Omental fat pad (tissue), 4 donors: ENCODE results near the gene DMRTB1. TPM values are rescaled to one million over a fixed set of nuclear protein-coding genes. Genes with fewer than 3 reads are reported as not detected.

Source experiments
- ATAC-seq: fragments of 150-250 bp; one replicate; pipeline ENCODE4 v1.9.1; 2016; ENCODE audit warnings: mild to moderate bottlenecking, moderate library complexity; ENCODE audit not compliant: low FRiP score
- DNase-seq: peaks from one replicate; pipeline ENCODE4 v3.0.0-alpha.2; 2019; ENCODE audit warnings: low spot score
- total RNA-seq, 4 donors: library from RNA; depleted of rRNA; stranded (reverse); fragments of >200 nt; gene quantifications; one replicate each; pipeline ENCODE4 v1.1.0, GENCODE V29; 2016
- TF ChIP-seq, protein P1 (sequence below), 3 donors: fragments of 450-650 bp; IDR thresholded peaks; one replicate each; pipeline ENCODE4 v1.5.1; 2016 to 2017; ENCODE audit warnings: antibody characterized with exemption in 3 of 3, mild to moderate bottlenecking in 3 of 3, moderate library complexity in 2 of 3

The DMRTB1 gene
- total RNA-seq, 4 donors from 2014 or later: not detected

DNA sequence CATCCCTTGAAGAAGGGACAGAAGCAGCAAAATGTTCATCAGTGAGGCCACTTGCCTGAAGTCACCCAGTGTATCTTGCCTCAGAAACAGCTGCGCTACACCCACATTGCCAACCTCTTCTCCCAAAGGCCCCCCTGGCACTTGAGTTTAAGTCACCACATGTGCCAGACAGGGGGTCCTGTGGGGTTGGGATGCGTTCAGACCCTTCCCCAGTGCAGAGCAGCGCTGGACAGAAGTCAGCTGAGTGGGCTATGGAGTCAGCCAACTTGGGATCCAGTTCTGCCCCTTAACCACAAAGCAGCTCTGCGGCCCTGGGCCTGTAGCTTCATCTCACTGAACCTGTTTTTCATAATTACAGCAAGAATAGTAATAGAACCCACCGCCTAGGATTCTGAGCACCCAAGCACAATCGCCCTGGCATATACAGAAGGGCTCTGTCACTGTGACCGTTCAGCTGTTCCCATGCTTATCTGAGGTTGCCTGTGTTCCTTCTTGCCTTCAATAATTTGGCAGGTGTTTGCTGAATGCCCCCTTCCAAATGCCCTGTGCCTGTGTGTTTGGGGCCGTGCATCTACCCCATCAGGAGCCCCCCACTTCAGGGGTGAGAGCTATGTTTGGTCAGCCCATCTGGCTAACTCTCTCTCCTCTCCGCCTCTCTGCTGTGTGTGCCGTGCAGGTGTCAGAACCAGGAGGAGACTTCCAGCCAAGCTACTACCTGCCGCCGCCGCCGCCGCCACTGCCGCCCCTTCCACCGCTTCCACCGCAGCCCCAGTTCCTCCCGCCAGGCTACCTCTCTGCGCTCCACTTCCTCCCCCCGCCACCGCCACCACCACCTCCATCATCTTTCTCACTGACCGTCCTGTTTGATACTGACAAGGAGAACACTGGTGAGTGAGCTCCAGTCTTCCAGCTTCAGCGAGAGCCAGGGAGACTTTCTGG, 5.0 kb downstream of the DMRTB1 start:
- no peak for ATAC-seq
- TF ChIP-seq, protein P1, sequence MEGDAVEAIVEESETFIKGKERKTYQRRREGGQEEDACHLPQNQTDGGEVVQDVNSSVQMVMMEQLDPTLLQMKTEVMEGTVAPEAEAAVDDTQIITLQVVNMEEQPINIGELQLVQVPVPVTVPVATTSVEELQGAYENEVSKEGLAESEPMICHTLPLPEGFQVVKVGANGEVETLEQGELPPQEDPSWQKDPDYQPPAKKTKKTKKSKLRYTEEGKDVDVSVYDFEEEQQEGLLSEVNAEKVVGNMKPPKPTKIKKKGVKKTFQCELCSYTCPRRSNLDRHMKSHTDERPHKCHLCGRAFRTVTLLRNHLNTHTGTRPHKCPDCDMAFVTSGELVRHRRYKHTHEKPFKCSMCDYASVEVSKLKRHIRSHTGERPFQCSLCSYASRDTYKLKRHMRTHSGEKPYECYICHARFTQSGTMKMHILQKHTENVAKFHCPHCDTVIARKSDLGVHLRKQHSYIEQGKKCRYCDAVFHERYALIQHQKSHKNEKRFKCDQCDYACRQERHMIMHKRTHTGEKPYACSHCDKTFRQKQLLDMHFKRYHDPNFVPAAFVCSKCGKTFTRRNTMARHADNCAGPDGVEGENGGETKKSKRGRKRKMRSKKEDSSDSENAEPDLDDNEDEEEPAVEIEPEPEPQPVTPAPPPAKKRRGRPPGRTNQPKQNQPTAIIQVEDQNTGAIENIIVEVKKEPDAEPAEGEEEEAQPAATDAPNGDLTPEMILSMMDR (IDR thresholded peaks at IDR 0.05): no peak
- DNase-seq: no peak

DNA sequence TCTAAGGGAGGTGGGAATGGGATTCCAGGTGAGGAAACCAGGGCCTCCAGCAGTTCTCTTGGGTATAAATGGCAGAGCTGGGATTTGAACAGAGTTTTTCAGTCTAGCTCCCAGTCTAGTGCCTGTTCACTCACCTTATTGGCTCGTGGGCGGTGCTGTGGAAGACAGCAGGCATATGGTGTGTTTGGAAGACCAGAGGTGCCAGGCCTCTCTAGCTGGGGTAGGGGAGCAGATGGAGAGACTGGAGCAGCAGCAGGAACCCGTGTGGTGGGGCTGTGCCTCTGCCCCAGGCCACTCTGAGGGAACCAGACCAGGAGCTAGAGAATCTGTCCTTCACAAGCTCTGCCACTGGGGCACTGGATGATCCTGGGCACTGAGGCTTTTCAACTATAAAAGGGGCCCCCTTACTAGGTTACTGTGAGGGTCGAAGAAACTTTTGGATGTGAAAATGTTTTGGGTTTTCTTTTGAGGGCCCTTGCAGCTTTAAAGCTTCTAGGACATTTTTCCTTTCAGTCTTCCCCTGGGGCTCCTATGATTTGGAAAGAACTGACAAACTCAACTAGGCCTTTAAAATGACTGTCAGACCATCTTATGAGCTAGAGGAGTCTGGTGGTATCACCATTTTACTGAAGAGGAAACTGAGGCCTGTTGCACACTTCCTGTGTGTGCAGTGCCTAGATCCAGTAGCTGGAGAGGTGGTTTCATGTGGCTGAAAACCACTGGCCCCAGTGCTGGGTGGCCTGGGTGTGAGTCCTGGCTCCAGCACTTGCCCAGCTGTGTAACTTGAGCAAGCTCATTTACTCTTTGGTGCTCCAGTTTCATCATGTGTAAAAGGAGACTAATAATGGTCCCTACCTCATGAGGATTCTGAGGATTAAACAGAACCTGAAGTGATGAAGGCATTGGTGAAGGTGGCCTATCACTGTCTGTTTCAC, 6.1 kb downstream of the DMRTB1 start:
- ATAC-seq: no peak
- TF ChIP-seq, protein P1 (IDR thresholded peaks at IDR 0.05): no peak
- no peak for DNase-seq

DNA sequence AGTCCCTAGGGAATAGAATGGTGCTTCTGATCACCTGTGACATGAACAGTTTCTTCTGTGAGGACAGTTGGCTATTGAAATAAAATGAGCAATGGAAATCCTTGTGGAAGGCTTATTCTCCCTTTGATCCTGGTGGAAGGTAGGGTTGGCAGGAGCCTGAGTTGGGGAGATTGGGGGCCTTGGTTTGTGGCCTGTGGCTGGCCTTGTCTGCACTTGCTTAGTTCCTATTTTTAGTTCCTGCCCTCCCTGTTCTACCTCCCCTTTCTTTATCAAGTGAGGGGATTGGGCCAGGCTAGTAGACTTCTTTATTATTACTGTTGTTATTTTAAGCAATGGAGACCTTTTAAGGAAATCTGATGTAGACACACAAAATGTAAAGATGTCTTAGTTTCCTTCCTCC, 8.2 kb downstream of the DMRTB1 start:
- TF ChIP-seq, protein P1 (IDR thresholded peaks at IDR 0.05): no peak
- DNase-seq: no peak

GRCh38 chr1:53468374-53468773, 9.2 kb downstream of the DMRTB1 start:
- TF ChIP-seq, protein P1 (IDR thresholded peaks at IDR 0.05): no peak
- DNase-seq: no peak
- ATAC-seq: no peak

More for the DNA sequence above, 8.2 kb downstream of the DMRTB1 start:
- ATAC-seq: no peak

DNA sequence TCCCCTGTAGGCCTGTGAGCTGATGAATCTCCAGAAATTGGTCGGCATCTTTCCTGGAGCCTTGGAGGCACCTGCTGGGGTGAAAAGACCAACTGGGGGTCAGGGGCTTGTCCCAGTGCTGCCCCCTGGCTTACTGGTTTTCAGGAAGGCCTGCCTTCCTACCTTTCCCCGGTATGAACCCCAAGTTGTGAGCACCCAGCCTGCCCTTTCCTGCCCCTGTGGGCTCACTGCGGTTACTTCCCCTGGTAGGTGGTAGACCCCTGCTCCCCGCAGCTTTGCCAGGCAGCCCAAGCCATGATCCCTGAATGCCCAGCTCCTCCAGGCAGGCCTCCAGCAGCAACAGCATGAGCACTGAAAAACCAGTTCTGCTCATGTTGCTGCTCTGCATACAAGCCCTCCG, 10.2 kb downstream of the DMRTB1 start:
- no peak for DNase-seq
- no peak for ATAC-seq
- TF ChIP-seq, protein P1 (IDR thresholded peaks at IDR 0.05): no peak

DNA sequence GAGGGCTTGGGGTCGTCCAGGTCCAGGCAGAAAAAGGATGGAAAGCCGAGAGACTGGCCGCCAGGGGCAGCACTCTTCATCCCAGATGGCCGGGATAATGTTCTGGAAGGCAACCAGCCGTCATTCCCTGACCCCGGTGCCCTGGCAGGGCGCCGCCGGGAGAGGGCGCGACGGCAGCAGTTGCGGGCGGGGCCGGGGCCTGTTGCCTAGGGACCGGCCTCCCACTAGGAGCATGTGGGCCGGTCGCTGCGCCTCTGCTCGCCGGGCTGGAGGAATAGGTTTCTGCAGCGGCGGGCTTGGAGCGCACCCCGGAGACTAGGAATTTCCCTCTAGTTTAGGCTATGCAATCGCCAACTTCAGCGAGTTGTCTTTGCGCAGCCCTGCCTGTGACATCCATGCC, 11.0 kb downstream of the DMRTB1 start:
- TF ChIP-seq, protein P1 (IDR thresholded peaks at IDR 0.05): peak in 1 of 3 donors; percentile 13
- no peak for DNase-seq
- peak; percentile 77 for ATAC-seq
